Caco-2 (cell line): ENCODE measurements around the gene PDGFRB. TPM values are rescaled to one million over a fixed set of nuclear protein-coding genes. Genes with fewer than 3 reads are reported as not detected.
A peak's percentile ranks its signal among the peaks of the same experiment; 100 is the strongest.

Experiments
- BruUV-seq: library from RNA; stranded (reverse); fragments of 400-500 nt; replicated peaks from 2 replicates; lab custom pipeline; 2021; lab: Mats Ljungman, UMichigan
- CTCF ChIA-PET: fragments of 300-600 bp; sonication (Branson Sonifier 250); formaldehyde crosslinking; loops from one replicate; lab custom pipeline; 2022; ENCODE audit warnings: antibody characterized with exemption; lab: Charles Lee
- POLR2A ChIA-PET: fragments of 300-600 bp; sonication (Branson Sonifier 250); formaldehyde crosslinking; loops from one replicate; lab custom pipeline; 2022; ENCODE audit warnings: antibody characterized with exemption; lab: Charles Lee
- DNase-seq, 2 experiments: peaks; one replicate each; pipeline versions ENCODE4 v3.0.0 to v3.0.0-alpha.2; 2020 to 2022
- H3K27me3 ChIP-seq: replicated peaks from 2 replicates; pipeline ENCODE4 v1.6.0; 2011; ENCODE audit warnings: low read length; ENCODE audit not compliant: control insufficient read depth, insufficient read depth
- H3K36me3 ChIP-seq: 2 replicates; pipeline ENCODE4 v1.5.1; 2011; ENCODE audit warnings: low read length; ENCODE audit not compliant: control insufficient read depth, insufficient read depth
- H3K4me1 ChIP-seq: fragments of 250-450 bp; sonication (Bioruptor Pico); 2 replicates; pipeline ENCODE4 v1.5.1; 2020; ENCODE audit warnings: mild to moderate bottlenecking
- H3K4me3 ChIP-seq: 2 replicates; pipeline ENCODE4 v1.5.1; 2011; ENCODE audit warnings: low read depth, mild to moderate bottlenecking, control low read depth, low read length
- H3K9me3 ChIP-seq: fragments of 250-450 bp; sonication (Bioruptor Pico); 2 replicates; pipeline ENCODE4 v1.5.1; 2020; ENCODE audit warnings: mild to moderate bottlenecking, moderate library complexity
- H3K27ac Mint-ChIP-seq: one replicate; pipeline ENCODE4 v1.8.0; 2022; ENCODE audit warnings: mixed read lengths; ENCODE audit not compliant: unreplicated experiment
- H3K27me3 Mint-ChIP-seq: one replicate; pipeline ENCODE4 v1.8.0; 2022; ENCODE audit warnings: mixed read lengths; ENCODE audit not compliant: insufficient read depth, unreplicated experiment
- H3K36me3 Mint-ChIP-seq: one replicate; pipeline ENCODE4 v1.8.0; 2022; ENCODE audit warnings: mild to moderate bottlenecking, mixed read lengths; ENCODE audit not compliant: insufficient read depth, unreplicated experiment
- H3K4me1 Mint-ChIP-seq: one replicate; pipeline ENCODE4 v1.8.0; 2022; ENCODE audit warnings: low read depth, mixed read lengths; ENCODE audit not compliant: unreplicated experiment
- H3K4me3 Mint-ChIP-seq: one replicate; pipeline ENCODE4 v1.8.0; 2022; ENCODE audit warnings: mild to moderate bottlenecking, moderate library complexity, mixed read lengths; ENCODE audit not compliant: unreplicated experiment
- H3K9me3 Mint-ChIP-seq: one replicate; pipeline ENCODE4 v1.8.0; 2022; ENCODE audit warnings: mixed read lengths; ENCODE audit not compliant: unreplicated experiment
- intact Hi-C: fragments of 100-400 bp; cut with micrococcal nuclease; formaldehyde crosslinking; loops from one replicate; pipeline ENCODE4 v1.10.0; 2022; ENCODE audit not compliant: unreplicated experiment
- total RNA-seq: library from RNA; stranded (reverse); gene quantifications from 2 replicates; pipeline ENCODE4 v1.2.3, GENCODE V29; 2022
- TF ChIP-seq, protein P1 (sequence below), 2 experiments: fragments of 200-600 bp in 1 of 2; IDR thresholded peaks; 1 replicate in 1 of 2; 2 replicates in 1 of 2; pipeline versions ENCODE4 v1.5.1 to v1.8.0; 2011 to 2022; ENCODE audit warnings: antibody characterized with exemption in 1 of 2, control low read depth in 1 of 2, inconsistent platforms in 1 of 2, low read depth in 1 of 2, low read length in 1 of 2, mild to moderate bottlenecking in 1 of 2, moderate library complexity in 1 of 2; ENCODE audit not compliant: insufficient read depth in 1 of 2, severe bottlenecking in 1 of 2, unreplicated experiment in 1 of 2

The PDGFRB gene
- total RNA-seq, 1 experiment from 2014 or later = 5.9 TPM

DNA sequence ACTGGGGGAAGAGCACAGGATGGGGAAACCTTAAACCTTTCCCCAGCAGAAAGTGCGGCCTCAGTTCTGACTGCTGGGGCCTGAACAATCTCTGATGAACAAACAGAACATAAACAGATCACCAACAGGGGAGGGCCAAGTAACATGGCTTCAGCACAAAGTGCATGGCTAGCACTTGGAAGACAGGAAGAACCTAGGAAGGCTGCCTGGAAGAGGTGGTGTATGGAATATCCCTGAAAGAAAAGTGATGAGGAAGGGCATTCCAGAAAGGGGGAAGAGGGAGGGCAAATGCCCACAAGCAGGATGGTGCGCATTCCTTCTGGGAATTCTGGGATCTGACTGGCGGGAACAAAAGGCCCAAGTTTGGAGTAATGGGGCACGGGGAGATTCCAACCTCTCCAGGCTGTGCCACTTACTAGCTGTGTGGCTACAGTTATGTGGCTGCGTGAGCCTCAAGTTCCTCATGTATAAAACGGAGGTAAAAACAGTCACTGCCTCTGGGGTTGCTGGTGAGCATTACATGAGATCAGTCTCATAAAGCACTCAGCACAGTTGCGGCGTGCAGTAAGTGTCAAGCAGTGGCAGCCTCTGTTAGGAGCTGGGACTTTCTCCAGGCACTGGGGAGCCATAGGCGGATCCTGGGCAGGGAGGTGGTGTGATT lies 1.6 kb downstream of the PDGFRB start:
- BruUV-seq = no TSS peak
- H3K4me3 ChIP-seq = no peak overlapping the region
- H3K4me1 Mint-ChIP-seq = peaks cover 14% of the 10 kb centered on the region
- POLR2A ChIA-PET = no interaction called here
- peak overlapping the region; percentile 60 for H3K27ac Mint-ChIP-seq
- H3K9me3 ChIP-seq = no peaks in the 10 kb centered on the region
- CTCF ChIA-PET = no interaction called here
- no peaks in the 10 kb centered on the region for H3K27me3 Mint-ChIP-seq
- no peak for DNase-seq
- H3K36me3 Mint-ChIP-seq = no peaks in the 10 kb centered on the region
- peaks cover 9% of the 10 kb centered on the region; the same call in 1 of the 2 replicates for H3K4me1 ChIP-seq
- H3K27me3 ChIP-seq = no peaks in the 10 kb centered on the region
- H3K9me3 Mint-ChIP-seq = no peaks in the 10 kb centered on the region
- TF ChIP-seq, protein P1, sequence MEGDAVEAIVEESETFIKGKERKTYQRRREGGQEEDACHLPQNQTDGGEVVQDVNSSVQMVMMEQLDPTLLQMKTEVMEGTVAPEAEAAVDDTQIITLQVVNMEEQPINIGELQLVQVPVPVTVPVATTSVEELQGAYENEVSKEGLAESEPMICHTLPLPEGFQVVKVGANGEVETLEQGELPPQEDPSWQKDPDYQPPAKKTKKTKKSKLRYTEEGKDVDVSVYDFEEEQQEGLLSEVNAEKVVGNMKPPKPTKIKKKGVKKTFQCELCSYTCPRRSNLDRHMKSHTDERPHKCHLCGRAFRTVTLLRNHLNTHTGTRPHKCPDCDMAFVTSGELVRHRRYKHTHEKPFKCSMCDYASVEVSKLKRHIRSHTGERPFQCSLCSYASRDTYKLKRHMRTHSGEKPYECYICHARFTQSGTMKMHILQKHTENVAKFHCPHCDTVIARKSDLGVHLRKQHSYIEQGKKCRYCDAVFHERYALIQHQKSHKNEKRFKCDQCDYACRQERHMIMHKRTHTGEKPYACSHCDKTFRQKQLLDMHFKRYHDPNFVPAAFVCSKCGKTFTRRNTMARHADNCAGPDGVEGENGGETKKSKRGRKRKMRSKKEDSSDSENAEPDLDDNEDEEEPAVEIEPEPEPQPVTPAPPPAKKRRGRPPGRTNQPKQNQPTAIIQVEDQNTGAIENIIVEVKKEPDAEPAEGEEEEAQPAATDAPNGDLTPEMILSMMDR (IDR thresholded peaks at IDR 0.05; ENCODE audit: insufficient read depth in 1 of 2, low read depth in 1 of 2, low read length in 1 of 2, severe bottlenecking in 1 of 2, unreplicated experiment in 1 of 2) = no peak
- intact Hi-C loops = no loop called here
- H3K4me3 Mint-ChIP-seq = no peak overlapping the region
- no peaks in the 10 kb centered on the region for H3K36me3 ChIP-seq

DNA sequence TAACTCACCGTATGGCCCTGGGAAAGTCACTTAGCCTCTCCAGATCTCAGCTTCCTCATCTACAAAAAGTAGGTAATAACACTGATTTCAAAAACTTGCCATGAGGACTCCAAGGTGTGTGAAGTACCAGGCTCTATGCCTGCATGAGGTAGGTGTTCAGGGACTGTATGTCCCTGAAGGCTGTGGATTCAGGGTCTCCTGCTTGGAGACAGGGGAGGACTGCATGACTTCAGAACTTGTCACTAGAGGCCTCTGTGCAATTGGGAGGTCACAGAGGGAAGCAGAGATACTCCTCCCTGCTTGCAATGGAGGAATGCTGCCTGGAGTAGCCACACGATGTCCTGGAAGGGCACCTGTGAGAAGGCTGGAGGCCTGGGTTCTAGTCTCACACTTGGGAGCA lies 2.2 kb downstream of the PDGFRB start:
- POLR2A ChIA-PET = no interaction called here
- Histone ChIP-seq H3K4me1 (peaks cover 7% of the 10 kb centered on the region; the same call in 1 of the 2 replicates), H3K36me3 (no peaks in the 10 kb centered on the region), H3K27me3 (no peaks in the 10 kb centered on the region), H3K4me3 (no peak overlapping the region), H3K9me3 (no peaks in the 10 kb centered on the region)
- Mint-ChIP-seq H3K27ac (peak overlapping the region; percentile 60), H3K4me1 (peaks cover 20% of the 10 kb centered on the region), H3K4me3 (no peak overlapping the region), H3K27me3 (no peaks in the 10 kb centered on the region), H3K9me3 (no peaks in the 10 kb centered on the region), H3K36me3 (no peaks in the 10 kb centered on the region)
- DNase-seq = no peak
- CTCF ChIA-PET = no interaction called here
- TF ChIP-seq, protein P1 (IDR thresholded peaks at IDR 0.05; ENCODE audit: insufficient read depth in 1 of 2, low read depth in 1 of 2, low read length in 1 of 2, severe bottlenecking in 1 of 2, unreplicated experiment in 1 of 2) = no peak
- intact Hi-C loops = no loop called here
- BruUV-seq = no TSS peak

DNA sequence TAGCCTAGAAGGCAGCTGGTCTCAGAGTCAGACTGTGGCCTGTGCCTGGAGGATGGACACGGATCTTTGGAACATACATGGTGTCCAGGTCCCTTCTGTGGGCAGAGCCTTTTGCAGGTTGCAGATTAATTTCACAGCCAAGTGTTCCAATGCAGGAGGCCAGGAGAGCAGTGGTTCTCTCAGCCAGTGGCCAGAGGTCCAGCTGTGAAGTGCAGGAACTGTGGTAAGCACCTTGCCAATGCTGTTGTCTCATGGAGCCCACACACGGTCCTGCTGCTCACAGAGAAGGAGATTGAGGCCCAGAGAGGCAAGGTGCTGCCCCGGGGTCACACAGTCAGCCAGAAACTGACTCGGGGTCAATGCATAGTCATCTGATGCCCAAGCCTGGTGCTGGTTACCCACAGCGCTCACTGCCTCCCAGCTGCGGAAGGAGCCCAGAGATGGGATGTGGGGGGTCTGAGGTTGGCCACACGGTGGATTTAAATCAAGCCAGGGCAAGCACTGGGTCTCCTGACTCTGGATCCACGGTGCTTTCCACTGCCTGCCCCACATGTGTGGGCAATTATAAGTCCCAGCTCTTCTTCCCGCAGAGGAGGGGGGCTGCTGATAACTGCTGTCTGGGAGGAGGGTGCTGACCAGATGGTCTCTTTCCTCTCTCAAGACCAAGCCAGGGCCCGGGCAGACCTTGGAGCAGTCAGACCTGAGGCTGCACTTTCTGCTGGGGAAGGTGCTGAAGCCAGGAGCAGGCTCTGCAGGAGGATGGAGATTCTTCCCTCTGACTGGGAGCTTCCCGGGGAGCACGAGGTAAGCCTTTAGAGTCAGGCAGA lies 2.8 kb downstream of the PDGFRB start:
- ChIA-PET POLR2A (no interaction called here), CTCF (no interaction called here)
- Histone ChIP-seq H3K4me1 (peaks cover 6% of the 10 kb centered on the region; the same call in 1 of the 2 replicates), H3K27me3 (no peaks in the 10 kb centered on the region), H3K4me3 (no peak overlapping the region), H3K36me3 (no peaks in the 10 kb centered on the region), H3K9me3 (0 out of 2 replicates have a peak, but pooled peaks cover 2% of the 10 kb centered on the region)
- Mint-ChIP-seq H3K27me3 (no peaks in the 10 kb centered on the region), H3K36me3 (no peaks in the 10 kb centered on the region), H3K4me3 (no peak overlapping the region), H3K4me1 (peaks cover 23% of the 10 kb centered on the region), H3K27ac (no peak overlapping the region), H3K9me3 (no peaks in the 10 kb centered on the region)
- no TSS peak for BruUV-seq
- no peak for DNase-seq
- intact Hi-C loops = no loop called here
- TF ChIP-seq, protein P1 (IDR thresholded peaks at IDR 0.05; ENCODE audit: insufficient read depth in 1 of 2, low read depth in 1 of 2, low read length in 1 of 2, severe bottlenecking in 1 of 2, unreplicated experiment in 1 of 2) = no peak
